Activated CD8-positive, alpha-beta memory T cell treated with anti-CD3 and anti-CD28 coated beads, Interleukin-2, amount 50 U/mL, for 4 hours (primary cell): ENCODE measurements around the gene ALPG.
"Not testable (repeated sequence)": the region's sequence is repeated elsewhere in the genome, so short reads cannot be mapped to it uniquely, and the experiment has no call there.

Experiments used
- DNase-seq: peaks from one replicate; pipeline ENCODE4 v3.0.0-alpha.2; 2020

The ALPG gene

GRCh38 chr2:232377319-232377718, 29.3 kb upstream of the ALPG start:
- DNase-seq: no peak

- no peak for DNase-seq
Measured at GRCh38 chr2:232377841-232378734, 28.6 kb upstream of the ALPG start.

- DNase-seq: not testable (repeated sequence)
Measured at GRCh38 chr2:232378735-232379151, 27.9 kb upstream of the ALPG start, which contains the start of gene ALPP. Gene ALPP, plus strand, starts transcription at chr2:232378751. Its CDS starts 52 bp downstream, at chr2:232378803.

- DNase-seq: not testable (repeated sequence)
Measured at GRCh38 chr2:232379610-232380590, 26.7 kb upstream of the ALPG start.

GRCh38 chr2:232381204-232382031, 25.2 kb upstream of the ALPG start:
- DNase-seq: not testable (repeated sequence)

GRCh38 chr2:232382331-232383225, 24.1 kb upstream of the ALPG start:
- DNase-seq: no peak

GRCh38 chr2:232384466-232384865, 22.2 kb upstream of the ALPG start:
- no peak for DNase-seq

- not testable (repeated sequence) for DNase-seq
Measured at GRCh38 chr2:232385058-232385457, 21.6 kb upstream of the ALPG start.

- no peak for DNase-seq
Measured at GRCh38 chr2:232385660-232386489, 20.8 kb upstream of the ALPG start.

- DNase-seq: no peak
Measured at GRCh38 chr2:232386490-232386739, 20.2 kb upstream of the ALPG start.

GRCh38 chr2:232386740-232387450, 19.7 kb upstream of the ALPG start:
- DNase-seq: no peak

GRCh38 chr2:232387451-232388171, 19.0 kb upstream of the ALPG start:
- DNase-seq: no peak

- no peak for DNase-seq
Measured at GRCh38 chr2:232388324-232388891, 18.2 kb upstream of the ALPG start.

GRCh38 chr2:232389327-232389726, 17.3 kb upstream of the ALPG start:
- DNase-seq: no peak

GRCh38 chr2:232390661-232391060, 16.0 kb upstream of the ALPG start:
- DNase-seq: no peak

GRCh38 chr2:232393556-232393955, 13.1 kb upstream of the ALPG start:
- no peak for DNase-seq

GRCh38 chr2:232394431-232394830, 12.2 kb upstream of the ALPG start:
- DNase-seq: not testable (repeated sequence)

- no peak for DNase-seq
Measured at GRCh38 chr2:232395586-232395985, 11.1 kb upstream of the ALPG start.

GRCh38 chr2:232396683-232397082, 10.0 kb upstream of the ALPG start:
- DNase-seq: no peak
